Hepatocyte (in vitro differentiated cells): ENCODE measurements around the gene SPACDR. TPM values are rescaled to one million over a fixed set of nuclear protein-coding genes. Genes with fewer than 3 reads are reported as not detected.
A peak's percentile ranks its signal among the peaks of the same experiment; 100 is the strongest.

Source experiments
- DNase-seq: peaks from one replicate; pipeline ENCODE4 v3.0.0-alpha.2; 2016; ENCODE audit warnings: low spot score
- H2AFZ ChIP-seq: fragments of 200-600 bp; sonication (generic); 2 replicates; pipeline ENCODE4 v1.6.0; 2016; ENCODE audit warnings: antibody characterized with exemption, mild to moderate bottlenecking
- H3K27ac ChIP-seq: fragments of 200-600 bp; sonication (generic); 2 replicates; pipeline ENCODE4 v1.5.1; 2016; ENCODE audit warnings: mild to moderate bottlenecking
- H3K27me3 ChIP-seq: fragments of 200-600 bp; sonication (generic); 2 replicates; pipeline ENCODE4 v1.6.1; 2016
- H3K36me3 ChIP-seq: fragments of 200-600 bp; sonication (generic); replicated peaks from 2 replicates; pipeline ENCODE4 v1.5.1; 2016; ENCODE audit warnings: low read depth; ENCODE audit not compliant: insufficient read depth
- H3K4me1 ChIP-seq: fragments of 200-600 bp; sonication (generic); 2 replicates; pipeline ENCODE4 v1.5.1; 2016; ENCODE audit warnings: mild to moderate bottlenecking, moderate library complexity; ENCODE audit not compliant: insufficient read depth
- H3K4me2 ChIP-seq: fragments of 200-600 bp; sonication (generic); 2 replicates; pipeline ENCODE4 v1.6.0; 2016
- H3K4me3 ChIP-seq: fragments of 200-600 bp; sonication (generic); 2 replicates; pipeline ENCODE4 v1.5.1; 2016; ENCODE audit warnings: mild to moderate bottlenecking
- H3K79me2 ChIP-seq: fragments of 200-600 bp; sonication (generic); 2 replicates; pipeline ENCODE4 v1.6.0; 2017; ENCODE audit warnings: mild to moderate bottlenecking
- H3K9me2 ChIP-seq: fragments of 200-600 bp; sonication (generic); replicated peaks from 2 replicates; pipeline ENCODE4 v1.6.0; 2017; ENCODE audit warnings: mild to moderate bottlenecking; ENCODE audit not compliant: insufficient read depth
- H3K9me3 ChIP-seq: fragments of 200-600 bp; sonication (generic); 2 replicates; pipeline ENCODE4 v1.5.1; 2016; ENCODE audit warnings: low read depth, mild to moderate bottlenecking
- H4K20me1 ChIP-seq: fragments of 200-600 bp; sonication (generic); 2 replicates; pipeline ENCODE4 v1.6.0; 2016; ENCODE audit warnings: mild to moderate bottlenecking; ENCODE audit not compliant: insufficient read depth, poor library complexity, severe bottlenecking
- EZH2 ChIP-seq: fragments of 200-600 bp; sonication (generic); IDR thresholded peaks from 2 replicates; pipeline ENCODE4 v1.6.1; 2016; ENCODE audit warnings: antibody characterized with exemption, mild to moderate bottlenecking, borderline replicate concordance
- EZH2phosphoT487 ChIP-seq: fragments of 200-600 bp; sonication (generic); IDR thresholded peaks from one replicate; pipeline ENCODE4 v1.6.1; 2018; ENCODE audit warnings: antibody characterized with exemption, mild to moderate bottlenecking, low read depth, moderate library complexity; ENCODE audit not compliant: unreplicated experiment, severe bottlenecking
- WGBS: methylation state at CpG from one replicate; pipeline ENCODE4 v1.1.6; 2016; ENCODE audit warnings: low lambda C conversion rate; ENCODE audit errors: missing lambda C conversion rate; 5-methylcytosine and 5-hydroxymethylcytosine counted together
- polyA plus RNA-seq: library from polyadenylated mRNA; unstranded; fragments of >200 nt; fragmentation: Nextera tagmentation; extraction: Ambion mirVana; gene quantifications from 2 replicates; pipeline ENCODE4 v1.2.1, GENCODE V29; 2016
- total RNA-seq: library from RNA; depleted of rRNA; stranded (reverse); fragments of >200 nt; gene quantifications from 2 replicates; pipeline ENCODE4 v1.2.3, GENCODE V29; 2014
- TF ChIP-seq, protein P1 (sequence below): fragments of 200-600 bp; sonication (generic); IDR thresholded peaks from 2 replicates; pipeline ENCODE4 v1.5.1; 2016; ENCODE audit warnings: antibody characterized with exemption, mild to moderate bottlenecking; ENCODE audit not compliant: poor library complexity

The SPACDR gene
- total and polyA plus RNA-seq, 2 experiments from 2014 or later: 0.13 TPM; not detected in 1

DNA sequence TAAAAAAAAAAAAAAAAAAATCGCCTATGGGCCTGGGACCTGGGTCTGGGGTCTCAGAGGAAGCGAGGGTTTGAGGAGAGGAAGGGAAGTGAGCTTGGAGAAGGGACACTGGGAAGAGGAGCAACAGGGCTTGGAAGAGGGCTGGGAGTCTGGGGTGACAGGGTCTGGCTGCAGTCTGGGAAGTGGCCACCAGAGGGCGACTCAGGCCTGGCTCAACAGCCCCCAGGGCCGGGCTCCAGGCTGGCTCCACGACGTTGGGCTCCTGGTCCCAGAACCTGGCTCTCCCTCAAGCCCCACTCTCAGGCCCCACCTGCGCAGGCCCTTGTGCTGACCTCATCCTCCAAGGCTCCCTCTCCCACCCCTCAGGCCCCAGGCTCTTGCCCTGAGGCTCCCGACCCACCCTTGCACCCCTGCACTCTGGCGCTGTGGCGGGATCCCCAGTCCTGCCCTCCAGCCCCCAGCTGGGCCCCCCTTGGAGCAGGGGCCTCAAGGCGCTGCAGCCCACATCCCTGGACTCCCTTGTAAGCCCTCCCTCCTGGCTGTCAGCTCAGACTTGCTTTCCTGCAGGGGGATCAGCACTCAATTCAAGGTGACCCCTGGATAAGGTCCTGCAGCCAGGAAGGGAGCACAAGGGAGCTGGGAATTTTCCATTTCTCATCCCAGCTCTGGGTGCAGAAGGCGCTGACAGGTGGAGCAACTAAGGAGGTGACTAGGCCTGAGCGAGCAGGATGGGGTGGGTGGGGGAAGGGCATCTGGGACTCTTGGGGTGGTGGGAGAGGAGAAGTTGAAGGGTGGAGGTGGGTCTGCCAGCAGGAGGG is 5.4 kb upstream of the SPACDR start:
- Histone ChIP-seq H3K4me2 (peak overlapping the region; percentile 55), H3K36me3 (no peaks in the 10 kb centered on the region), H2AFZ (no peak overlapping the region), H4K20me1 (peaks cover 9% of the 10 kb centered on the region), H3K79me2 (peaks cover 4% of the 10 kb centered on the region), H3K4me1 (peaks cover 14% of the 10 kb centered on the region), H3K27ac (peak overlapping the region; percentile 10), H3K4me3 (no peak overlapping the region), H3K27me3 (no peaks in the 10 kb centered on the region), H3K9me2 (no peaks in the 10 kb centered on the region), H3K9me3 (no peaks in the 10 kb centered on the region)
- TF ChIP-seq, protein P1, sequence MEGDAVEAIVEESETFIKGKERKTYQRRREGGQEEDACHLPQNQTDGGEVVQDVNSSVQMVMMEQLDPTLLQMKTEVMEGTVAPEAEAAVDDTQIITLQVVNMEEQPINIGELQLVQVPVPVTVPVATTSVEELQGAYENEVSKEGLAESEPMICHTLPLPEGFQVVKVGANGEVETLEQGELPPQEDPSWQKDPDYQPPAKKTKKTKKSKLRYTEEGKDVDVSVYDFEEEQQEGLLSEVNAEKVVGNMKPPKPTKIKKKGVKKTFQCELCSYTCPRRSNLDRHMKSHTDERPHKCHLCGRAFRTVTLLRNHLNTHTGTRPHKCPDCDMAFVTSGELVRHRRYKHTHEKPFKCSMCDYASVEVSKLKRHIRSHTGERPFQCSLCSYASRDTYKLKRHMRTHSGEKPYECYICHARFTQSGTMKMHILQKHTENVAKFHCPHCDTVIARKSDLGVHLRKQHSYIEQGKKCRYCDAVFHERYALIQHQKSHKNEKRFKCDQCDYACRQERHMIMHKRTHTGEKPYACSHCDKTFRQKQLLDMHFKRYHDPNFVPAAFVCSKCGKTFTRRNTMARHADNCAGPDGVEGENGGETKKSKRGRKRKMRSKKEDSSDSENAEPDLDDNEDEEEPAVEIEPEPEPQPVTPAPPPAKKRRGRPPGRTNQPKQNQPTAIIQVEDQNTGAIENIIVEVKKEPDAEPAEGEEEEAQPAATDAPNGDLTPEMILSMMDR: peak; percentile 87
- no peak for TF ChIP-seq EZH2phosphoT487
- DNase-seq: peak; percentile 90
- 38% methylated on average over 10 of the region's 13 CpGs for WGBS

DNA sequence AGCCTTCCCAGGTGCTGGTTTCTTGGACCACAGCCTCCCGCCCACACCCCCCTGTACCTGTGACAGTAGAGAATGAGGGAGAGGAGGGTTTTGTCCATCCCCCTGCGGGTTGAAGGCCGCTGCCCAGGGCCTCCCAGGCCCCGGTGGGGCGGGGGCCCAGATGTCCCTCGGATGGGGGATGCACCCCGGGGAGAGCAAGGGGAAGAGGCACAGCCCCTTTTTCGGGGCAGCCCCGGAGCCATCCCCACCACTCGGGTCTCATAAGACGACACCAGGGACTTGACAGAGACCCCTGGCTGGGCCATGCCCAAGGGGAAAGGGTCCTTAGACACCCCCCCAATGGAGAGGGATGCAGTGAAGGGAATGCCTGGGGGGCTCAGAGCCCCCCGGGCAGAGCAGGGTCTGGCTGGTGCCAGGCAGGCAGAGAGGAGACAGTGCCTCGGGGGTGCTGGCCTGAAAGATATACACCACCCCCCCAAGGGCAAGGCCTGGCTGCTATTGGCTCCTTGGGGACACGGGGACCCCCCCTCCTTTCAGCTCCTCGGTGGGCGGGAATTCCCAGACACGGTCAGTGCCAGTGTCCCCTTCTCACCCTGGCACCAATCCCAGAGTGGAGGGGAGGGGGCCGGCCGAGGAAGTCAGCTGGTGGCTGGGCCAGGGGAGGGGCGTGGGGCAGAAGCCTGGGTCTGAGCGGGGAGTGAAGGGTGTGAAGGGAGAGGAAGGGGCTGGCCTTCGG is 3.7 kb upstream of the SPACDR start:
- DNase-seq: no peak
- Histone ChIP-seq H4K20me1 (peaks cover 9% of the 10 kb centered on the region), H3K4me1 (peaks cover 14% of the 10 kb centered on the region), H3K4me2 (no peak overlapping the region), H3K79me2 (no peaks in the 10 kb centered on the region), H3K9me2 (no peaks in the 10 kb centered on the region), H2AFZ (no peak overlapping the region), H3K9me3 (no peaks in the 10 kb centered on the region), H3K27ac (no peak overlapping the region), H3K4me3 (no peak overlapping the region), H3K27me3 (no peaks in the 10 kb centered on the region), H3K36me3 (no peaks in the 10 kb centered on the region)
- no peak for TF ChIP-seq EZH2
- TF ChIP-seq EZH2phosphoT487: no peak
- TF ChIP-seq, protein P1: no peak
- WGBS: 89% methylated on average over 18 of the region's 22 CpGs

DNA sequence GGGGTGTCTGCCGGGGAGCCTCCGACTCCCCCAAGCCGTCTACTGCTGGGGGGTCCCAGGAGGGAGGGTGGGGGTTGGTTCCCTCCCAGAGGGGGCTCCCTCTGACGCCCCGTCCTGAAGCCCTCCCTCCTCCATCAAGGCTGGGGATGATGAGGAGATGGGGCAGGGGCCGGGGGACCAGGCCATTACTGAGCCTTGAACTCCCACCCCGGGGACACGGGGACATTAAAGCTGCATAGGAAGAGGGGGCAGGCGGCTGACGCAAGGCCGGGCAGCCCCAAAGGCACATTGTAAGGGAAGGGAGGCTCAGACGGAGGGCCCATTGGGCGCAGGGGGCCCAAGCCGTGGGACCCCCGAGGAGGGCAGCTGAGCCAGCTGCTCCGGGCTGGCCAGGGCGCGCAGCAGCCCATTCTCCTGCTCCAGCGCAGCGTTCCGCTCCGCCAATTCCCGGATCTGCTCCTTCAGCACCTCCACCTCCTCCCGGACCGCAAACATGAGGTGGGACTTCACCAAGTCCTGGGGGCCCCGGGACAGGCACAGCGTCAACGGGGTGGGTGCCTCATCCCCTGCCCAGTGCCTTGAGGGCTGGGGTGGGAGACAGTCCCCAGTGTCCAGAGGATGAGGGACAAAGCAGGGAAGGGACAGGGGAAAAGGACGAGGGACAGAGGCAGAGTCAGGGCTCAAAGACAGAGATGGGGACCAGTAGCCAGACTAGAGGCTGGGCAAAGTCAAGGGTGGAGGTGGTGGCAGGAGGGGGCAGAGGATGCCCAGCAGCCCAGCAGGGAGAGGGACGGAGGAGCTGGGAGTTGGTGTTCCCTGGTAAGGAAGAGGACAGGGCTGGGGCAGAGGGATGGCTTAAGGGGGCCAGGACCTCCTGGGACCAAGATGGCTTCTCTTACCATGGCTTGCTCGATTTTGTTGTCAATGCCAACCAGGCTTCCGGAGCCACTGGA is 2.9 kb upstream of the SPACDR start:
- TF ChIP-seq EZH2 (no peak), EZH2phosphoT487 (no peak)
- TF ChIP-seq, protein P1: no peak
- Histone ChIP-seq H3K36me3 (no peaks in the 10 kb centered on the region), H3K9me2 (no peaks in the 10 kb centered on the region), H3K27ac (no peak overlapping the region), H3K79me2 (no peaks in the 10 kb centered on the region), H3K4me3 (no peak overlapping the region), H3K27me3 (no peaks in the 10 kb centered on the region), H3K4me2 (no peak overlapping the region), H3K9me3 (no peaks in the 10 kb centered on the region), H4K20me1 (peaks cover 9% of the 10 kb centered on the region), H2AFZ (no peak overlapping the region), H3K4me1 (peaks cover 14% of the 10 kb centered on the region)
- no peak for DNase-seq
- 95% methylated on average over 24 of the region's 32 CpGs for WGBS
